K562 (cell line): Measurements from ENCODE around the gene NRF1. TPM values are rescaled to one million over a fixed set of nuclear protein-coding genes. Genes with fewer than 3 reads are reported as not detected.
A peak's percentile ranks its signal among the peaks of the same experiment; 100 is the strongest.

Source experiments
- ATAC-seq: fragments of 200-7000 bp; cut with Tn5 transposase; 3 replicates; pipeline ENCODE4 v1.9.1; 2020; ENCODE audit warnings: moderate library complexity
- BruUV-seq: library from RNA; stranded (reverse); fragments of 400-500 nt; replicated peaks from 2 replicates; lab custom pipeline; 2021; lab: Mats Ljungman, UMichigan
- CTCF ChIA-PET: fragments of 300-600 bp; formaldehyde crosslinking; extraction: SDS; loops from one replicate; lab custom pipeline; 2021; ENCODE audit warnings: low intra/inter-chr PET ratio; lab: Yijun Ruan, JAX
- POLR2A ChIA-PET: fragments of 300-600, 350-650 bp; sonication (Branson Sonifier 250); formaldehyde crosslinking; extraction: SDS; loops from one replicate; lab custom pipeline; 2021; ENCODE audit warnings: antibody characterized with exemption, inconsistent platforms; lab: Yijun Ruan, JAX
- DNase-seq, 4 experiments: peaks; one replicate each; pipeline versions ENCODE4 v3.0.0 to v3.0.0-alpha.2; 2011 to 2018; ENCODE audit warnings: low spot score in 3 of 4, mixed read lengths in 3 of 4; ENCODE audit errors: extremely low read depth in 1 of 4
- FAIRE-seq: peaks from 2 replicates; lab custom pipeline; 2011; peaks lifted over from hg19 to GRCh38; lab: Jason Lieb, UNC
- H2AFZ ChIP-seq: 2 replicates; pipeline ENCODE4 v1.6.0; 2011; ENCODE audit warnings: low read depth, low read length, control low read depth, inconsistent platforms
- H3K27ac ChIP-seq: fragments of 200-600 bp; 3 replicates; pipeline ENCODE4 v1.8.0; 2011; ENCODE audit warnings: low read depth, mild to moderate bottlenecking, control low read depth, inconsistent platforms, low read length, moderate library complexity, mixed read lengths; ENCODE audit errors: extremely low read depth
- H3K27me3 ChIP-seq, 2 experiments: fragments of 300-600 bp in 1 of 2; 2 replicates in 1 of 2; 3 replicates in 1 of 2; pipeline versions ENCODE4 v1.6.0 to v1.8.0; 2011; ENCODE audit warnings: inconsistent platforms in 2 of 2, low read length in 2 of 2, mild to moderate bottlenecking in 1 of 2, mixed read lengths in 1 of 2, moderate library complexity in 1 of 2; ENCODE audit not compliant: control insufficient read depth in 2 of 2, insufficient read depth in 2 of 2
- H3K36me3 ChIP-seq: fragments of 300-600 bp; 3 replicates; pipeline ENCODE4 v1.8.0; 2011; ENCODE audit warnings: mild to moderate bottlenecking, low read length, inconsistent platforms; ENCODE audit not compliant: control insufficient read depth, insufficient read depth
- H3K4me1 ChIP-seq, 2 experiments: fragments of 200-600 bp in 1 of 2; replicated peaks in 1 of 2; 2 replicates in 1 of 2; 3 replicates in 1 of 2; pipeline versions ENCODE4 v1.5.1 to v1.8.0; 2011; ENCODE audit warnings: inconsistent platforms in 2 of 2, low read length in 2 of 2, mild to moderate bottlenecking in 1 of 2, mixed read lengths in 1 of 2, moderate library complexity in 1 of 2; ENCODE audit not compliant: control insufficient read depth in 2 of 2, insufficient read depth in 2 of 2
- H3K4me2 ChIP-seq: 2 replicates; pipeline ENCODE4 v1.6.1; 2011; ENCODE audit warnings: low read length, control low read depth, inconsistent platforms, mixed read lengths; ENCODE audit not compliant: insufficient read depth
- H3K4me3 ChIP-seq: fragments of 200-600 bp; sonication (generic), shearing (Covaris generic); 2 replicates; pipeline ENCODE4 v1.5.1; 2016; ENCODE audit warnings: control low read depth, inconsistent platforms
- H3K79me2 ChIP-seq: fragments of 200-600 bp; 3 replicates; pipeline ENCODE4 v1.8.0; 2011; ENCODE audit warnings: low read length, inconsistent platforms; ENCODE audit not compliant: control insufficient read depth, insufficient read depth
- H3K9ac ChIP-seq, 2 experiments: 2 replicates each; pipeline versions ENCODE4 v1.6.0 to v1.6.1; 2011; ENCODE audit warnings: low read depth in 2 of 2, low read length in 2 of 2, control low read depth in 1 of 2, inconsistent platforms in 1 of 2, mild to moderate bottlenecking in 1 of 2, mixed read lengths in 1 of 2; ENCODE audit not compliant: insufficient read depth in 1 of 2
- H3K9me1 ChIP-seq: one replicate; pipeline ENCODE4 v1.6.0; 2011; ENCODE audit warnings: inconsistent platforms, mild to moderate bottlenecking, low read length, moderate library complexity; ENCODE audit not compliant: control insufficient read depth, insufficient read depth
- H3K9me3 ChIP-seq: replicated peaks from 2 replicates; pipeline ENCODE4 v1.5.1; 2011; ENCODE audit warnings: low read depth, low read length, inconsistent platforms; ENCODE audit not compliant: control insufficient read depth, insufficient read depth
- H4K20me1 ChIP-seq: replicated peaks from 2 replicates; pipeline ENCODE4 v1.6.1; 2011; ENCODE audit warnings: low read length, inconsistent platforms, mixed read lengths; ENCODE audit not compliant: control insufficient read depth, insufficient read depth
- C11orf30 ChIP-seq: fragments of 450-650 bp; IDR thresholded peaks from 2 replicates; pipeline ENCODE4 v1.6.1; 2016; ENCODE audit warnings: low read depth, mild to moderate bottlenecking
- STAT5A ChIP-seq: IDR thresholded peaks from 2 replicates; pipeline ENCODE4 v1.6.1; 2012; ENCODE audit warnings: low read length, inconsistent platforms, borderline replicate concordance
- USF1 ChIP-seq: sonication (generic); formaldehyde crosslinking; IDR thresholded peaks from 2 replicates; pipeline ENCODE4 v1.9.0; 2022; ENCODE audit warnings: mild to moderate bottlenecking, missing genetic modification reagents
- ZNF23 ChIP-seq: fragments of 250-450 bp; sonication (Bioruptor Pico); IDR thresholded peaks from 2 replicates; pipeline ENCODE4 v1.4.0; 2020; ENCODE audit warnings: mild to moderate bottlenecking
- WGBS: fragments of 100-300 bp; shearing (Covaris generic); methylation state at CpG from one replicate; pipeline ENCODE4 v1.1.6; 2016; ENCODE audit warnings: low coverage, mixed read lengths; ENCODE audit not compliant: insufficient coverage; ENCODE audit errors: missing lambda C conversion rate; 5-methylcytosine and 5-hydroxymethylcytosine counted together
- in situ Hi-C: fragments of 300-500 bp; cut with MboI; formaldehyde crosslinking; loops from 4 replicates; pipeline ENCODE4 v1.15.0; 2018; ENCODE audit warnings: inconsistent platforms, mixed read lengths
- intact Hi-C: fragments of 100-400 bp; cut with micrococcal nuclease; formaldehyde crosslinking; loops from 2 replicates; pipeline ENCODE4 v1.14.2; 2022
- polyA plus RNA-seq, 8 experiments: library from polyadenylated mRNA; depleted of rRNA in 4 of 8; stranded (reverse) in 5 of 8; unstranded in 3 of 8; fragments of >200 nt; fragmentation: Nextera tagmentation in 2 of 8; fragmentation: Illumina TruSeq in 1 of 8; extraction: Ambion mirVana in 2 of 8; extraction: Trizol in 1 of 8; gene quantifications; 2 replicates each; pipeline versions ENCODE4 v1.2.1 to v1.2.3, GENCODE V29; 2011 to 2014; ENCODE audit warnings: inconsistent platforms in 1 of 8, missing spikeins in 1 of 8
- total RNA-seq, 7 experiments: library from RNA; depleted of rRNA in 6 of 7; stranded (reverse); fragments of >200 nt in 6 of 7; fragmentation: Illumina TruSeq in 2 of 7; extraction: Trizol in 2 of 7; gene quantifications; 2 replicates each; pipeline versions ENCODE4 v1.2.1 to v1.2.3, GENCODE V29; 2011 to 2021; ENCODE audit warnings: low replicate concordance in 1 of 7

Gene NRF1
- total and polyA plus RNA-seq, 9 of the 15 experiments (the other 6 are each of a cell fraction or from before 2014, with no cell fraction given) = 8.6 to 28.8 (median 20.3) TPM

- no peaks in the 10 kb centered on the region; the same call in 2 of the 3 replicates for H3K79me2 ChIP-seq
- intact Hi-C loops (no loop called here), in situ Hi-C loops (no loop called here)
- BruUV-seq = no TSS peak
- WGBS = 87% methylated on average over 3 of the region's 3 CpGs
- H3K36me3 ChIP-seq = peaks cover 27% of the 10 kb centered on the region
- H3K4me2 ChIP-seq = no peak overlapping the region
- H3K9ac ChIP-seq = no peak overlapping the region
- no peaks in the 10 kb centered on the region for H3K27me3 ChIP-seq
- no peaks in the 10 kb centered on the region for H4K20me1 ChIP-seq
- DNase-seq (no peak), ATAC-seq (no peak), FAIRE-seq (no peak)
- POLR2A ChIA-PET = interaction anchor here (0.6 kb wide), 1 partner anchor 105 kb away, joined by 3 read pairs; no protein-coding TSS in a partner anchor
- H3K9me3 ChIP-seq = peaks cover 9% of the 10 kb centered on the region
- no peak overlapping the region for H3K27ac ChIP-seq
- H3K9me1 ChIP-seq = no peaks in the 10 kb centered on the region
- TF ChIP-seq STAT5A = no peak
- TF ChIP-seq ZNF23 (CRISPR knock-in tag) = no peak
- H3K4me1 ChIP-seq = no peaks in the 10 kb centered on the region
- CTCF ChIA-PET = interaction anchor here (0.5 kb wide), 1 partner anchor 94 kb away, joined by 4 read pairs; no protein-coding TSS in a partner anchor
- H3K4me3 ChIP-seq = no peak overlapping the region
- H2AFZ ChIP-seq = no peak overlapping the region
These were observed 44.3 kb downstream of the NRF1 start for GRCh38 chr7:129655811-129656210.

GRCh38 chr7:129657363-129657762 is 45.8 kb downstream of the NRF1 start:
- ATAC-seq (no peak), FAIRE-seq (no peak), DNase-seq (peak in 1 of 4 experiments; percentile 32)
- WGBS = 89% methylated on average over 8 of the region's 8 CpGs
- no peaks in the 10 kb centered on the region for H3K27me3 ChIP-seq
- H3K36me3 ChIP-seq = peaks cover 39% of the 10 kb centered on the region
- no TSS peak for BruUV-seq
- no peaks in the 10 kb centered on the region for H3K4me1 ChIP-seq
- in situ Hi-C loops (no loop called here), intact Hi-C loops (no loop called here)
- no peak overlapping the region for H3K27ac ChIP-seq
- no peaks in the 10 kb centered on the region; the same call in 2 of the 3 replicates for H3K79me2 ChIP-seq
- CTCF ChIA-PET = no interaction called here
- TF ChIP-seq C11orf30 (no peak), USF1 (peak; percentile 25; the same call in 1 of the 2 replicates)
- no peak overlapping the region for H3K4me2 ChIP-seq
- POLR2A ChIA-PET = interaction anchor here (0.6 kb wide), 1 partner anchor 945 kb away, joined by 3 read pairs; no protein-coding TSS in a partner anchor
- no peak overlapping the region for H3K9ac ChIP-seq
- peaks cover 21% of the 10 kb centered on the region for H3K9me3 ChIP-seq
- H3K4me3 ChIP-seq = no peak overlapping the region
- H3K9me1 ChIP-seq = no peaks in the 10 kb centered on the region
- no peak overlapping the region for H2AFZ ChIP-seq
- no peaks in the 10 kb centered on the region for H4K20me1 ChIP-seq
